Testis (tissue), 3 donors: ENCODE results near the gene IFI44L. TPM values are rescaled to one million over a fixed set of nuclear protein-coding genes. Genes with fewer than 3 reads are reported as not detected.

Source experiments
- DNase-seq: peaks from one replicate; pipeline ENCODE4 v3.0.0-alpha.2; 2019
- H3K27ac ChIP-seq, 2 donors: fragments of 200-600 bp; sonication (generic); one replicate each; pipeline ENCODE4 v1.5.1; 2019
- H3K27me3 ChIP-seq: fragments of 200-600 bp; sonication (generic); one replicate; pipeline ENCODE4 v1.5.1; 2019
- H3K36me3 ChIP-seq: fragments of 200-600 bp; sonication (generic); one replicate; pipeline ENCODE4 v1.5.1; 2017; ENCODE audit warnings: low read depth; ENCODE audit errors: missing control alignments
- H3K4me1 ChIP-seq: fragments of 200-600 bp; sonication (generic); one replicate; pipeline ENCODE4 v1.5.1; 2019
- H3K4me3 ChIP-seq, 2 donors: fragments of 200-600 bp; sonication (generic); one replicate each; pipeline ENCODE4 v1.5.1; 2017 to 2019
- H3K9me3 ChIP-seq: fragments of 200-600 bp; sonication (generic); one replicate; pipeline ENCODE4 v1.5.1; 2017
- CTCF ChIP-seq, 3 experiments: fragments of 450-650 bp in 2 of 3; fragments of 200-600 bp in 1 of 3; sonication (generic) in 1 of 3; IDR thresholded peaks; one replicate each; pipeline ENCODE4 v1.5.1; 2016 to 2019; ENCODE audit warnings: antibody characterized with exemption in 3 of 3, mild to moderate bottlenecking in 2 of 3, moderate library complexity in 1 of 3
- POLR2A ChIP-seq: fragments of 450-650 bp; IDR thresholded peaks from one replicate; pipeline ENCODE4 v1.6.1; 2017; ENCODE audit warnings: antibody characterized with exemption, mild to moderate bottlenecking, moderate library complexity
- WGBS, 2 donors: methylation state at CpG; one replicate each; pipeline ENCODE4 v1.1.5; 2018; 5-methylcytosine and 5-hydroxymethylcytosine counted together
- intact Hi-C: fragments of 100-400 bp; cut with DNase I; formaldehyde crosslinking; loops from one replicate; pipeline ENCODE4 v1.15.1; 2023; ENCODE audit warnings: low total_unique reads
- polyA plus RNA-seq: library from polyadenylated mRNA; stranded (reverse); fragments of 350-450 nt; fragmentation: Illumina TruSeq; extraction: RNeasy Lipid Tissue Mini Kit (QIAGEN cat#74804); gene quantifications from one replicate; pipeline ENCODE4 v1.2.3, GENCODE V29; 2014; ENCODE audit warnings: low read depth, low replicate concordance; ENCODE audit not compliant: insufficient read depth
- total RNA-seq, 2 donors: library from RNA; depleted of rRNA; stranded (reverse); fragments of >200 nt; gene quantifications; one replicate each; pipeline ENCODE4 v1.2.3, GENCODE V29; 2016

IFI44L gene
- total and polyA plus RNA-seq, 3 donors from 2014 or later: 5.3 to 15.8 (median 12.0) TPM

- no peak for DNase-seq
- WGBS, 2 donors: 91 to 95% methylated on average over 1 of the region's 1 CpG
- no peaks in the 10 kb centered on the region for H3K36me3 ChIP-seq
- intact Hi-C loops: no loop called here
- no peaks in the 10 kb centered on the region for H3K27me3 ChIP-seq
- no peaks in the 10 kb centered on the region for H3K9me3 ChIP-seq
- H3K27ac ChIP-seq: no peak overlapping the region
- TF ChIP-seq POLR2A: no peak
- no peak for TF ChIP-seq CTCF (IDR thresholded peaks at IDR 0.05)
- H3K4me3 ChIP-seq: no peak overlapping the region
- no peaks in the 10 kb centered on the region for H3K4me1 ChIP-seq
Measured at GRCh38 chr1:78667939-78668338, 47.7 kb downstream of the IFI44L start.

- no peaks in the 10 kb centered on the region for H3K36me3 ChIP-seq
- no peaks in the 10 kb centered on the region for H3K4me1 ChIP-seq
- DNase-seq: no peak
- H3K4me3 ChIP-seq: no peak overlapping the region
- H3K27ac ChIP-seq: no peak overlapping the region
- no peaks in the 10 kb centered on the region for H3K9me3 ChIP-seq
- TF ChIP-seq CTCF (IDR thresholded peaks at IDR 0.05): no peak
- no peak for TF ChIP-seq POLR2A
- no peaks in the 10 kb centered on the region for H3K27me3 ChIP-seq
- intact Hi-C loops: no loop called here
Measured at GRCh38 chr1:78668427-78668826, 48.2 kb downstream of the IFI44L start.

GRCh38 chr1:78672428-78672827 is 52.2 kb downstream of the IFI44L start:
- Histone ChIP-seq H3K36me3 (no peaks in the 10 kb centered on the region), H3K9me3 (no peaks in the 10 kb centered on the region), H3K4me3 (no peak overlapping the region), H3K27me3 (no peaks in the 10 kb centered on the region), H3K27ac (no peak overlapping the region), H3K4me1 (no peaks in the 10 kb centered on the region)
- TF ChIP-seq CTCF (IDR thresholded peaks at IDR 0.05) (no peak), POLR2A (no peak)
- WGBS, 2 donors: 60 to 100% methylated on average over 1 of the region's 1 CpG
- intact Hi-C loops: loop anchor here (10.0 kb wide), 1 partner anchor 58 kb away; no protein-coding TSS in a partner anchor
- no peak for DNase-seq

GRCh38 chr1:78673120-78673519 is 52.9 kb downstream of the IFI44L start:
- H3K36me3 ChIP-seq: no peaks in the 10 kb centered on the region
- intact Hi-C loops: loop anchor here (10.0 kb wide), 1 partner anchor 58 kb away; no protein-coding TSS in a partner anchor
- H3K27ac ChIP-seq: no peak overlapping the region
- DNase-seq: no peak
- TF ChIP-seq POLR2A (no peak), CTCF (IDR thresholded peaks at IDR 0.05) (no peak)
- WGBS, 2 donors: 79 to 93% methylated on average over 5 of the region's 5 CpGs
- no peak overlapping the region for H3K4me3 ChIP-seq
- H3K9me3 ChIP-seq: no peaks in the 10 kb centered on the region
- H3K27me3 ChIP-seq: no peaks in the 10 kb centered on the region
- no peaks in the 10 kb centered on the region for H3K4me1 ChIP-seq

GRCh38 chr1:78676347-78676982 is 56.2 kb downstream of the IFI44L start:
- no peaks in the 10 kb centered on the region for H3K27me3 ChIP-seq
- no peaks in the 10 kb centered on the region for H3K9me3 ChIP-seq
- intact Hi-C loops: loop anchor here (10.0 kb wide), 1 partner anchor 62 kb away; no protein-coding TSS in a partner anchor
- no peaks in the 10 kb centered on the region for H3K4me1 ChIP-seq
- peak; percentile 86 for DNase-seq
- TF ChIP-seq POLR2A: no peak
- TF ChIP-seq CTCF (IDR thresholded peaks at IDR 0.05): peak; percentile 73 to 95 (median 83)
- no peak overlapping the region for H3K4me3 ChIP-seq
- no peaks in the 10 kb centered on the region for H3K36me3 ChIP-seq
- WGBS, 2 donors: 47 to 56% methylated on average over 9 of the region's 9 CpGs
- H3K27ac ChIP-seq: no peak overlapping the region
